ENCODE results near the gene EFTUD2.
"Not testable (repeated sequence)": the region's sequence is repeated elsewhere in the genome, so short reads cannot be mapped to it uniquely, and the experiment has no call there.

The EFTUD2 gene

GRCh38 chr17:44899074-44899782 is at the start of gene EFTUD2:
EFTUD2 (minus strand) TSS chr17:44899445; CDS start chr17:44894521, 4,924 bp downstream.
- peak in 53 of 56 donors; percentile 76 to 100 (median 92) for DNase-seq

- no peak for DNase-seq
Measured at GRCh38 chr17:44948315-44948795, 49.1 kb upstream of the EFTUD2 start.

- DNase-seq: peak in 54 of 56 donors; percentile 48 to 93 (median 76)
Measured at GRCh38 chr17:44947461-44948314, 48.4 kb upstream of the EFTUD2 start, which contains the start of gene KIF18B. KIF18B (minus strand) TSS chr17:44947773; CDS start chr17:44936344, 11,429 bp downstream.

GRCh38 chr17:44945652-44946051 is 46.4 kb upstream of the EFTUD2 start:
- DNase-seq: not testable (repeated sequence)

- no peak for DNase-seq
Measured at GRCh38 chr17:44942456-44942855, 43.2 kb upstream of the EFTUD2 start.

- no peak for DNase-seq
Measured at GRCh38 chr17:44941712-44942331, 42.6 kb upstream of the EFTUD2 start.

- DNase-seq: no peak
Measured at GRCh38 chr17:44940768-44941167, 41.5 kb upstream of the EFTUD2 start.

- DNase-seq: no peak
Measured at GRCh38 chr17:44940317-44940716, 41.1 kb upstream of the EFTUD2 start.

GRCh38 chr17:44935116-44935515 is 35.9 kb upstream of the EFTUD2 start:
- no peak for DNase-seq

- no peak for DNase-seq
Measured at GRCh38 chr17:44934745-44935105, 35.5 kb upstream of the EFTUD2 start.

- no peak for DNase-seq
Measured at GRCh38 chr17:44933824-44934744, 34.8 kb upstream of the EFTUD2 start.

GRCh38 chr17:44932787-44933097 is 33.5 kb upstream of the EFTUD2 start:
- no peak for DNase-seq

- DNase-seq: no peak
Measured at GRCh38 chr17:44932096-44932786, 33.0 kb upstream of the EFTUD2 start.

- no peak for DNase-seq
Measured at GRCh38 chr17:44931376-44931775, 32.1 kb upstream of the EFTUD2 start.

- DNase-seq: no peak
Measured at GRCh38 chr17:44930667-44931066, 31.4 kb upstream of the EFTUD2 start.

GRCh38 chr17:44928950-44929720 is 29.9 kb upstream of the EFTUD2 start:
- no peak for DNase-seq

GRCh38 chr17:44928136-44928535 is 28.9 kb upstream of the EFTUD2 start:
- no peak for DNase-seq

- no peak for DNase-seq
Measured at GRCh38 chr17:44927696-44928095, 28.5 kb upstream of the EFTUD2 start.

- DNase-seq: no peak
Measured at GRCh38 chr17:44926821-44927525, 27.7 kb upstream of the EFTUD2 start.

Data from nucleus accumbens (tissue), 56 donors.